GM23338 (cell line): Measurements from ENCODE around the gene FBXO31. TPM values are rescaled to one million over a fixed set of nuclear protein-coding genes. Genes with fewer than 3 reads are reported as not detected.

Source experiments
- ATAC-seq: fragments of 200-7000 bp; cut with Tn5 transposase; 3 replicates; pipeline ENCODE4 v1.9.1; 2020
- DNase-seq: peaks from one replicate; pipeline ENCODE4 v3.0.0-alpha.2; 2015; ENCODE audit warnings: low spot score
- H2AFZ ChIP-seq: fragments of 200-600 bp; sonication (generic); 2 replicates; pipeline ENCODE4 v1.8.0; 2016; ENCODE audit warnings: antibody characterized with exemption, mild to moderate bottlenecking, moderate library complexity
- H3F3A ChIP-seq: fragments of 200-600 bp; sonication (generic); replicated peaks from 2 replicates; pipeline ENCODE4 v1.8.0; 2017; ENCODE audit warnings: antibody characterized with exemption, mixed run types, low read depth
- H3K27ac ChIP-seq: fragments of 200-600 bp; sonication (generic); 2 replicates; pipeline ENCODE4 v1.6.1; 2016; ENCODE audit warnings: low read depth
- H3K27me3 ChIP-seq: fragments of 200-600 bp; sonication (generic); 2 replicates; pipeline ENCODE4 v1.8.0; 2016; ENCODE audit warnings: mild to moderate bottlenecking, mixed run types, moderate library complexity; ENCODE audit not compliant: insufficient read depth
- H3K36me3 ChIP-seq: fragments of 200-600 bp; sonication (generic); 2 replicates; pipeline ENCODE4 v1.8.0; 2016; ENCODE audit warnings: mild to moderate bottlenecking; ENCODE audit not compliant: insufficient read depth
- H3K4me1 ChIP-seq: fragments of 200-600 bp; sonication (generic); 2 replicates; pipeline ENCODE4 v1.8.0; 2016; ENCODE audit warnings: mild to moderate bottlenecking, moderate library complexity; ENCODE audit not compliant: insufficient read depth
- H3K4me2 ChIP-seq: fragments of 200-600 bp; sonication (generic); 2 replicates; pipeline ENCODE4 v1.7.1; 2017; ENCODE audit warnings: mixed run types
- H3K4me3 ChIP-seq: fragments of 200-600 bp; sonication (generic); 2 replicates; pipeline ENCODE4 v1.6.1; 2016; ENCODE audit warnings: mixed run types
- H3K79me2 ChIP-seq: fragments of 200-600 bp; sonication (generic); replicated peaks from 2 replicates; pipeline ENCODE4 v1.8.0; 2017; ENCODE audit warnings: mild to moderate bottlenecking; ENCODE audit not compliant: insufficient read depth
- H3K9me2 ChIP-seq: fragments of 200-600 bp; sonication (generic); 2 replicates; pipeline ENCODE4 v1.8.0; 2017; ENCODE audit not compliant: insufficient read depth
- H4K20me1 ChIP-seq: fragments of 200-600 bp; sonication (generic); replicated peaks from 2 replicates; pipeline ENCODE4 v1.8.0; 2017; ENCODE audit warnings: mild to moderate bottlenecking; ENCODE audit not compliant: insufficient read depth
- H3K27ac Mint-ChIP-seq: 2 replicates; pipeline ENCODE4 v1.8.0; 2020; ENCODE audit warnings: inconsistent platforms, mild to moderate bottlenecking, moderate library complexity, mixed read lengths
- H3K27me3 Mint-ChIP-seq: 3 replicates; pipeline ENCODE4 v1.8.0; 2022; ENCODE audit warnings: low read depth, mild to moderate bottlenecking, moderate library complexity, mixed read lengths, inconsistent platforms; ENCODE audit not compliant: insufficient read depth, poor library complexity
- H3K36me3 Mint-ChIP-seq: 3 replicates; pipeline ENCODE4 v1.8.0; 2021; ENCODE audit warnings: low read depth, mild to moderate bottlenecking, inconsistent platforms, moderate library complexity, mixed read lengths
- H3K4me1 Mint-ChIP-seq: 3 replicates; pipeline ENCODE4 v1.8.0; 2020; ENCODE audit warnings: mild to moderate bottlenecking, inconsistent platforms, mixed read lengths
- H3K4me3 Mint-ChIP-seq: 3 replicates; pipeline ENCODE4 v1.8.0; 2021; ENCODE audit warnings: moderate library complexity, mild to moderate bottlenecking, inconsistent platforms, mixed read lengths
- H3K9me3 Mint-ChIP-seq: 3 replicates; pipeline ENCODE4 v1.8.0; 2020; ENCODE audit warnings: moderate library complexity, mild to moderate bottlenecking, inconsistent platforms, mixed read lengths
- CREB1 ChIP-seq: fragments of 250-450 bp; sonication (Bioruptor Pico); IDR thresholded peaks from 2 replicates; pipeline ENCODE4 v1.5.0; 2020; ENCODE audit warnings: low read depth, mild to moderate bottlenecking, moderate library complexity
- CTCF ChIP-seq, 2 experiments: fragments of 200-600 bp in 1 of 2; sonication (generic) in 1 of 2; conservative IDR thresholded peaks; 2 replicates each; pipeline versions ENCODE4 v1.5.1 to v1.6.1; 2016 to 2017; ENCODE audit warnings: antibody characterized with exemption in 2 of 2, low read depth in 2 of 2, mild to moderate bottlenecking in 2 of 2, moderate library complexity in 1 of 2
- ETS1 ChIP-seq: IDR thresholded peaks from 2 replicates; pipeline ENCODE4 v1.6.1; 2016; ENCODE audit warnings: antibody characterized with exemption
- EZH2 ChIP-seq: fragments of 200-600 bp; sonication (generic); IDR thresholded peaks from one replicate; pipeline ENCODE4 v1.8.0; 2017; ENCODE audit warnings: antibody characterized with exemption, mild to moderate bottlenecking, low read depth; ENCODE audit not compliant: unreplicated experiment
- EZH2phosphoT487 ChIP-seq: fragments of 200-600 bp; sonication (generic); IDR thresholded peaks from one replicate; pipeline ENCODE4 v1.8.1; 2018; ENCODE audit warnings: antibody characterized with exemption; ENCODE audit not compliant: unreplicated experiment
- JUNB ChIP-seq: IDR thresholded peaks from one replicate; pipeline ENCODE4 v1.6.1; 2016; ENCODE audit warnings: antibody characterized with exemption; ENCODE audit not compliant: unreplicated experiment
- NANOG ChIP-seq: IDR thresholded peaks from 2 replicates; pipeline ENCODE4 v1.6.1; 2016; ENCODE audit warnings: antibody characterized with exemption, borderline replicate concordance
- POLR2AphosphoS5 ChIP-seq: IDR thresholded peaks from 2 replicates; pipeline ENCODE4 v1.6.1; 2016; ENCODE audit warnings: antibody characterized with exemption, low read depth
- REST ChIP-seq: IDR thresholded peaks from one replicate; pipeline ENCODE4 v1.6.1; 2018; ENCODE audit warnings: antibody characterized with exemption; ENCODE audit not compliant: unreplicated experiment
- STAT1 ChIP-seq: IDR thresholded peaks from one replicate; pipeline ENCODE4 v1.6.1; 2016; ENCODE audit warnings: antibody characterized with exemption; ENCODE audit not compliant: unreplicated experiment
- ZNF114 ChIP-seq: fragments of 250-450 bp; sonication (Bioruptor Pico); IDR thresholded peaks from 2 replicates; pipeline ENCODE4 v1.5.0; 2020; ENCODE audit warnings: mild to moderate bottlenecking, moderate library complexity
- ZNF331 ChIP-seq: fragments of 250-450 bp; sonication (Bioruptor Pico); IDR thresholded peaks from 2 replicates; pipeline ENCODE4 v1.5.0; 2020; ENCODE audit warnings: low read depth, mild to moderate bottlenecking, moderate library complexity
- ZNF462 ChIP-seq: fragments of 250-450 bp; sonication (Bioruptor Pico); IDR thresholded peaks from 2 replicates; pipeline ENCODE4 v1.5.0; 2020; ENCODE audit warnings: mild to moderate bottlenecking, moderate library complexity
- polyA plus RNA-seq: library from polyadenylated mRNA; unstranded; fragments of >200 nt; fragmentation: Nextera tagmentation; extraction: Ambion mirVana; gene quantifications from 2 replicates; pipeline ENCODE4 v1.2.1, GENCODE V29; 2016
- total RNA-seq: library from RNA; depleted of rRNA; stranded (reverse); fragments of >200 nt; shearing (Covaris generic); gene quantifications from 2 replicates; pipeline ENCODE4 v1.2.3, GENCODE V29; 2014

The FBXO31 gene
- total and polyA plus RNA-seq, 2 experiments from 2014 or later, result 7.0 to 23.8 TPM

- H3K4me3 Mint-ChIP-seq, result no peak overlapping the region
- peaks cover 7% of the 10 kb centered on the region for H3K36me3 Mint-ChIP-seq
Observed at GRCh38 chr16:87348616-87349157, 34.9 kb downstream of the FBXO31 start.

More at GRCh38 chr16:87348616-87349157, 34.9 kb downstream of the FBXO31 start:
- H2AFZ ChIP-seq, result no peak overlapping the region
- TF ChIP-seq ZNF114 (CRISPR knock-in tag) (no peak), CTCF (conservative IDR thresholded peaks at IDR 0.05; ENCODE audit: low read depth in 2 of 2) (no peak), JUNB (no peak), CREB1 (CRISPR knock-in tag) (no peak), ETS1 (no peak), STAT1 (no peak), REST (no peak), EZH2phosphoT487 (no peak), EZH2 (no peak), ZNF462 (CRISPR knock-in tag) (no peak), POLR2AphosphoS5 (no peak), ZNF331 (CRISPR knock-in tag) (no peak), NANOG (no peak)
- H3K27me3 ChIP-seq, result no peaks in the 10 kb centered on the region
- no peaks in the 10 kb centered on the region; the same call in 1 of the 2 replicates for H3K36me3 ChIP-seq
- ATAC-seq, result no peak
- Mint-ChIP-seq H3K27me3 (peaks cover 14% of the 10 kb centered on the region), H3K9me3 (no peaks in the 10 kb centered on the region; the same call in 2 of the 3 replicates), H3K27ac (no peak overlapping the region), H3K4me1 (peaks cover 13% of the 10 kb centered on the region)
- no peaks in the 10 kb centered on the region for H3K4me1 ChIP-seq
- H3K4me2 ChIP-seq, result no peak overlapping the region
- H4K20me1 ChIP-seq, result peaks cover 11% of the 10 kb centered on the region; the same call in 1 of the 2 replicates
- no peaks in the 10 kb centered on the region for H3K9me2 ChIP-seq
- H3K79me2 ChIP-seq, result peaks cover 12% of the 10 kb centered on the region; the same call in 1 of the 2 replicates
- no peak overlapping the region for H3K27ac ChIP-seq
- no peak for DNase-seq
- H3K4me3 ChIP-seq, result no peak overlapping the region
- H3F3A ChIP-seq, result no peaks in the 10 kb centered on the region
